Fibroblast of pulmonary artery (primary cell): ENCODE measurements around the gene MSN.

Experiments
- DNase-seq: peaks from one replicate; pipeline ENCODE4 v3.0.0-alpha.2; 2010; ENCODE audit warnings: low read depth
- H3K4me3 ChIP-seq: replicated peaks from 2 replicates; pipeline ENCODE4 v1.5.1; 2011; ENCODE audit warnings: low read depth, mild to moderate bottlenecking, control low read depth, low read length, moderate library complexity
- CTCF ChIP-seq: IDR thresholded peaks from 2 replicates; pipeline ENCODE4 v1.5.1; 2011; ENCODE audit warnings: mild to moderate bottlenecking, control low read depth, low read length, inconsistent platforms; ENCODE audit errors: missing control alignments

MSN gene

DNA sequence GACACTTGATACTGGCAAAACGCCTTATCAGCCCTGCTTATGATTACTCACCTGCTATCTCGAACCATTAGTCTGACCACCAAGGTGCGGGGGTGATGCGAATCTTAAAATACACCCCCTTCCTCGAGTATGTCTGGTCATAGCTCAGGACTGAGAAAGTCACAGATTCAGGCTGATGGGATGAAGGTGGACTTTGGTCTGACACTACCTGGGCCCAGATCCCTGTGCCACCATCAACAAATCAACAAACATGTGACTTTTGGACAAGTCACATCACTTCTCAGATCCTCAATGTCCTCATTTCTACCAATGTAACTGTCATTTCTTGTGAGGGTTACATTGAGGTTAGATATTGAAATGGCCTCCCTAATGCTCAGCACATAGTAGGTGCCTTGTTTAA is 9.8 kb upstream of the MSN start:
- DNase-seq, result no peak
- H3K4me3 ChIP-seq, result no peak overlapping the region
- TF ChIP-seq CTCF, result no peak

GRCh38 chrX:65658229-65658628 is 9.2 kb upstream of the MSN start:
- DNase-seq, result no peak
- no peak for TF ChIP-seq CTCF
- H3K4me3 ChIP-seq, result no peak overlapping the region

- no peak for DNase-seq
- no peak overlapping the region for H3K4me3 ChIP-seq
- no peak for TF ChIP-seq CTCF
Observed at GRCh38 chrX:65667157-65667502, 324 bp upstream of the MSN start.

DNA sequence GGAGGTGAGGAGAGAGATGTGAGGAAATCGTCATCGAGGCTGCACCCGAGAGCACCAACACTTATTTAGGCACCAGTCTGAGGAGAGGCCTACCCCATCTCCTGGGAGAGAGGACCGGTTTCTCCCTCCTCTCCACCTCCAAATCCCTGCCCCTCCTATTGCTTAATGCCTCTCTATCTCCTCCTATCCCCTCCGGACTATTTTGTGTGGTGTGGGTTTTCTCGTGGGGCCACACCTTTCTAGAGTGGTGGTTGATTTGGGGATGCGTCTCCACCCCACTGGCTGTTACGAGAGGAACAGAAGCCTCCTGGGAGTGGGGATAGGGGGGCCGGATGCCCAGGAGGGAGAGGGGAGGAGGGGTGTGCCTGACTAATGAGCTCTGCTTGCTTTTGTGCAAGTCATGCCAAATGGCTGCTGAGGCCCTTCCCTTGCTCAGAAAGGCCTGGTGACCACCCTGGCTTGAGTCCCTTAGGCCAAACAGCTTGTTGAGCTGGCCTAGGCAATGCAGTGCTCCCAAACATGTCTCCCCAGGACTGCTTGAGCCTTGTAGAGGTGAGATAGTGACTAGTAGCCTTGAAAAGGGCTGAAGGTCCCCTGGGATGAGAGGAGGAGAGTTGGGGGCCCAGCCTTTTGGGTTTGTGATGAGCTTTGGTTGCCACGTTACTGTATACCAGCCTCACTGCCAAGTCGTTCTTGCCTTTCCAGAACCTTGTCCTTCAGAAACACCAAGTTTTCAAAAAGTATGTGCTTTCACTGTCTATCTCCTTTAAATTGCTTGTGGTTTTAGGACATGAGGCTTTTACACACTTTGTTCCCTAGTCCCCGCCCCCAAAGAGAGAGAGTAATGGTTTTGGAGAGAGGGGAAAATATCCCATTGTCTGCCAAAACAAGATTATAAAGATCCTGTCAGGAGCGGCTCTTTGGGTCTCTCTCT is 1.2 kb downstream of the MSN start:
- peak overlapping the region; percentile 81 for H3K4me3 ChIP-seq
- DNase-seq, result peak; percentile 83
- TF ChIP-seq CTCF, result no peak

GRCh38 chrX:65671286-65671685 is 3.8 kb downstream of the MSN start:
- H3K4me3 ChIP-seq, result peak overlapping the region; percentile 28
- no peak for TF ChIP-seq CTCF
- DNase-seq, result no peak

DNA sequence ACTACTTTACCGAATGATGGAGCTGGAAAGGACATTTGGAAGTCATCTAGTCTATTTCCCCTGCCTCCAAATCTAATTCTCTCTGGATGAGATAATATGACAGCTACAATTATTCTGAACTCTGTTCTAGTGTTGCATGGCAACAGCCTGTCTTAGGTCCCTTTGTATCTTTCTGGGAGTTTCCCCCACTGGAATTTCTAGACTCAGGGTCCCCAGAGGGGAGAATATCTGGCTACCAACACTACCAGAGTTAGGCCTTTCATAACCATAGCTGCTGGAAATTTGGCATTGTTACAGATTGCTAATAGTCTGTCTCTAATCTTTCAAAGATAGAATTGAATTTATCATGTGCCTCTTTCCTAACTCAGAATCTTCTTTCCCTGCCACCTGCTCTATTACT is 4.5 kb downstream of the MSN start:
- no peak overlapping the region for H3K4me3 ChIP-seq
- peak; percentile 58 for DNase-seq
- no peak for TF ChIP-seq CTCF

GRCh38 chrX:65673857-65674203 is 6.4 kb downstream of the MSN start:
- no peak for TF ChIP-seq CTCF
- no peak overlapping the region for H3K4me3 ChIP-seq
- DNase-seq, result no peak
